OCI-LY7 (cell line): ENCODE results near the gene CHCHD6.

Experiments
- CTCF ChIP-seq: fragments of 200-600 bp; sonication (generic); conservative IDR thresholded peaks from 2 replicates; pipeline ENCODE4 v1.5.1; 2014; ENCODE audit warnings: mild to moderate bottlenecking, antibody characterized with exemption, low read length, moderate library complexity, mixed read lengths
- EZH2phosphoT487 ChIP-seq: fragments of 200-600 bp; sonication (generic); IDR thresholded peaks from 2 replicates; pipeline ENCODE4 v1.6.1; 2018; ENCODE audit warnings: low read depth, borderline replicate concordance, mild to moderate bottlenecking, mixed run types, antibody characterized with exemption, low read length, moderate library complexity, mixed read lengths

GRCh38 chr3:126797563-126797962 lies 93.5 kb downstream of the CHCHD6 start:
- TF ChIP-seq CTCF (no peak), EZH2phosphoT487 (no peak)
